HG03280 (cell line): Measurements from ENCODE around the gene SEMA6C.
A peak's percentile ranks its signal among the peaks of the same experiment; 100 is the strongest.
"Not testable (repeated sequence)": the region's sequence is repeated elsewhere in the genome, so short reads cannot be mapped to it uniquely, and the experiment has no call there.

ENCODE experiments used
- ATAC-seq: cut with Tn5 transposase; IDR thresholded peaks from one replicate; pipeline ENCODE4 v1.9.1; 2021; ENCODE audit warnings: mild to moderate bottlenecking, moderate library complexity; ENCODE audit not compliant: unreplicated experiment

SEMA6C gene

DNA sequence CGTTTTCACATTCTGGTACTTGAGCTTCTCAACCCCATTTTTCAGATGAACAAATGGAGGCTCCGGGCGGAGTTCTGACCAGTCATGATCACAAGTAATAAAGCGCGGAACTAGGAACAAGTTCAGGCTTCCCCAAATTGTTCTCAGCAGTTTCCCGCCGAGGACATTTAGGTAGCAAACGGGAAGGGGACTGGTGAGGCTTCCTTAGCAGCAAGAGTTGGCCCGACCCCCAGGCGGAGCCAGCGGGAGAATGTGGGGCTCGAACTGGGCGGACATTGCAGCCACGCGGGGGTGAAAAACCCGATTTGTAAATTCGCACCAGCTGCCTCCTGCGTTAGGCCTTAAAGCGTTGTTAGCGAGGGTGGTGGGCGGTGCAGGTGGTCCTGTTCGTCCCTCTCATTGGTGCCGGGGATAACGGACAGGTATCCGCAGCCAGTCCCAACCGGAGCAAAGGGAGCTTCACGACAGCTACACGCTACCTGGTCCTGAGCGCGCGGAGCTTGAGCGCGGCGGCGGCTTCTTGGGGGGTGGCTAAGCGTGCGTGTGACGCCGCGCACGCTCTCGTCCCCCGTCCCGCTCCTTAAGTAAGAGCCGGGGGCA lies 15.3 kb downstream of the SEMA6C start:
- ATAC-seq = peak; percentile 79

DNA sequence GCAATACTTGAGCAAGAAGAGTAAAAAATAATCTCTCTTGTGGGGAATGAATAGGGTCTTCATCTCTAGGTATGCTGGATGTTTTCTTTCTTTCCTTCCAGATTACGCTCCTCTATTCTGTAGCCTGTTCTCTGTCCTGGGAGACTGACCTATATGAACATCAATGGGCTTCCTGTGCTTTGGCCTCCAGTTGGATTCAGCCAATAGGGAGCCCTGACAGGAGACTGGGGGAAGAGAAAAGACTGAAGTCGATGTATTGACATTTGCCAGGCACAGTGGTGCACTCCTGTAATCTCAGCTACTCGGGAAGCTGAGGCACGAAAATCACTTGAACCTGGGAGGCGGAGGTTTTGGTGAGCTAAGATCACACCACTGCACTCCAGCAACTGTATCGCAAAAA lies 17.6 kb downstream of the SEMA6C start:
- ATAC-seq = no peak

GRCh38 chr1:151124763-151125403 lies 21.5 kb downstream of the SEMA6C start:
- no peak for ATAC-seq

- ATAC-seq = no peak
Measured at GRCh38 chr1:151113877-151114276, 32.6 kb downstream of the SEMA6C start.

GRCh38 chr1:151108331-151108730 lies 38.1 kb downstream of the SEMA6C start:
- no peak for ATAC-seq

GRCh38 chr1:151106894-151107293 lies 39.5 kb downstream of the SEMA6C start:
- no peak for ATAC-seq

- no peak for ATAC-seq
Measured at GRCh38 chr1:151104630-151105029, 41.8 kb downstream of the SEMA6C start.

GRCh38 chr1:151098126-151098525 lies 48.3 kb downstream of the SEMA6C start:
- ATAC-seq = no peak

DNA sequence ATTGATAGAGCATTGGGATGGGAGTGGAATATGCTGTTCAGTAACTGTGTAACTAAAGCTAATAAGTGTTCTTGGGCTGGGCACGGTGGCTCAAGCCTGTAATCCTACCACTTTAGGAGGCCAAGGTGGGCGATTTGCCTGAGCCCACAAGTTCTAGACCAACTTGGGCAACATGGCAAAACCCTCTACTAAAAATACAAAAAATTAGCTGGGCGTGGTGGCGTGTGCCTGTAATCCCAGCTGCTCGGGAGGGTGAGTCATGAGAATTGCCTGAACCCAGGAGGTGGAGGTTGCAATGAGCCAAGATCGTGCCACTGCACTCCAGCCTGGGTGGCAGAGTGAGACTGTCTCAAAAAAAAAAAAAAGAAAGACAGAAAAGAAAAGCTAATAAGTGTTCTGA lies 49.0 kb downstream of the SEMA6C start:
- not testable (repeated sequence) for ATAC-seq

DNA sequence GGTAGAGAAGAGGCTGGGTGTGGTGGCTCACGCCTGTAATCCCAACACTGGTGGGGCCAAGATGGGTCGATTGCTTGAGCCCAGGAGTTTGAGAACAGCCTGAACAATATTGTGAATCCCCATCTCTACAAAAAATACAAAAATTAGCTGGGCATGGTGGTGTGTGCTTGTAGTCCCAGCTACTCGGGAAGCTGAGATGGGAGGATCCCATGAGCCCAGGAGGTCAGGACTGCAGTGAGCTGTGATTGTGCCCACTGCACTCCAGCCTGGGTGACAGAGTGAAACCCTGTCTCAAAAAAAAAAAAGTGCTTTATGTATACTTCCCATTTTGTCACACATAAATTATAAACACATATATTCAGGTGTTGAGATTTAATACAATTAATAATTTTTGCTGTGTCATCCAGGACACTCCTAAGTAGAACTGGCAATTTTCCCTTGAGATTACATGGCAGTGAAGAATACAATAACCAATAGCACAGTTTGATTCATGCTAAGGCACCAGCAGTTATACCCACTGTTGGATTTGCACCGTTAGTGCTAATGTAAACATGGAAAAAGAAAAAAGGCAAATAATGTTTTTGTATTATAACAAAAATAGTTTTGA lies 60.4 kb downstream of the SEMA6C start:
- no peak for ATAC-seq
